Measurements from ENCODE around the gene CREBZF.

Gene CREBZF, protein sequence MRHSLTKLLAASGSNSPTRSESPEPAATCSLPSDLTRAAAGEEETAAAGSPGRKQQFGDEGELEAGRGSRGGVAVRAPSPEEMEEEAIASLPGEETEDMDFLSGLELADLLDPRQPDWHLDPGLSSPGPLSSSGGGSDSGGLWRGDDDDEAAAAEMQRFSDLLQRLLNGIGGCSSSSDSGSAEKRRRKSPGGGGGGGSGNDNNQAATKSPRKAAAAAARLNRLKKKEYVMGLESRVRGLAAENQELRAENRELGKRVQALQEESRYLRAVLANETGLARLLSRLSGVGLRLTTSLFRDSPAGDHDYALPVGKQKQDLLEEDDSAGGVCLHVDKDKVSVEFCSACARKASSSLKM

DNA sequence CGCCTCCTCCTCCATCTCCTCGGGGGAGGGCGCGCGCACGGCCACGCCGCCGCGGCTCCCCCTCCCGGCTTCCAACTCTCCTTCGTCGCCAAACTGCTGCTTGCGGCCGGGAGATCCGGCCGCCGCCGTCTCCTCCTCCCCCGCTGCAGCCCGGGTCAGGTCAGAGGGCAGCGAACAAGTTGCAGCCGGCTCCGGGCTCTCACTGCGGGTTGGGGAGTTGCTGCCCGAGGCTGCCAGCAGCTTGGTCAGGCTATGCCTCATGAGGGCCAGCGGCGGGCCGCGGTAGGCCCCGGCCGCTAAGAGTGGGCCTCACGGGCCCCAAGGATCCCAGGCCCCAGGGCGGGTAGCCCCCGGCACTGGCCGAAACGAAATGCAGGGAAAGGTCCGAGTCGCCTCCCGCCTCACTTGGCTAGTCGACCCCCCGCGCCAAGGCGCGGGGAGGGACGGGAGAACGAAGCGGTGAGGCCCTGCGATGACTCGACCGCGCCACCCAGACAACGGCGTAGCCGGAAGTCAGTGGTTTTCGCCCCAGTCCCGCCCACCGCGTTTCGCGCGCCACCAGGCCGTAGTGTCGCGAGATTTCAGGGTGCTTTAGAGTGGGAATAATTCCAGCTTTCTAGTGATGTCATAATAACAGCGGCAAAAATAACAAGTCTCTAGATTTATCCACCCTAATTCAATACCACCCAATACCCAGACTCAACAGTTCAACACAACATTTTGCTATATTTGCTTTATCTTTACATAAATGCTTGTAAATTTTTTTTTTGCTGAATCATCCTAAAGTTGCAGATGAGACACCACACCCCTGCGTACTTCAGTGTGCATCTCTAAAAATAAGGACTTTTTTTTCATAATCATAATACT, at the start of gene CREBZF:
Gene CREBZF, minus strand, starts transcription at position 515 of the 867 bp plus-strand sequence. Its CDS starts 254 bp downstream, at position 261.
- peak; percentile 90 for DNase-seq (ENCODE audit: low read depth)

GRCh38 chr11:85712953-85713352, 48.0 kb upstream of the CREBZF start:
- no peak for DNase-seq (ENCODE audit: low read depth)

DNA sequence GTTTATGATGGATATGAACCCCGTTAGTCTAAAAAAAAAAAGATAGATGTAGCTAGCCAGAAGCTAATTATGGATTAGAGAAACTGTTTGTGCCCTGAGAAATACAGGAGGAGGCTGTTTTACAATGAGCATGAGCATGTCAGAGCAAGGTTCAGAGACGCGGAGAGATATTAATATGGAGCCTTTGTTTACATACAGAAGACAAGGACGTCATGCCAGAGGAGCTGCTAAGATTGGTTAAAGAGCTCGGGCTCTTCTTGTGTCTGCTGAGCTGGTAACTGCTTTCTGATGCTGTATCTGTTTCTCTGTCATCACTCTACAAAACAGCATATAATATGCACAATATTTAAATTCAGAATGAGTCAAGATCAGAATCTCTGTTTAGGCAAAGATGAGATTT, 46.0 kb upstream of the CREBZF start:
- no peak for DNase-seq (ENCODE audit: low read depth)

- no peak for DNase-seq (ENCODE audit: low read depth)
Observed at GRCh38 chr11:85709941-85710702, 45.2 kb upstream of the CREBZF start.

DNA sequence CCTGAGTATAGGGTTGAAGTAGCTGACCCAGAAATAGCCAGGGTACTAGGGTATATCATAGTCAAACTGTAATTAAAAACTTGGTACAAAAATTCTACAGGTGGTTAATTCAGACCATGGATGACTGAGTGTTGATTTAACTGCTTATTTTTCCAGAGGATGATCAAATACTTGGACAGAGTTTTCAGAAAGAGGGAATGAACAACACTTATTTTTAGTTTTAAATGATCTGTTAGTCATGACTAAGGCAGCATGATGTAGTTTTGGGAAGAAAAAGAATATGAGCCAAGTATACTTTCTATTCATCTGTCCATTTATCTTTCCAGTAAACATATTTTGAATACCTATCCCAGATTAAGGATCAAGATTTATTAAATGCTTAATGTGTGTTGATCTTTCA, 40.9 kb upstream of the CREBZF start:
- no peak for DNase-seq (ENCODE audit: low read depth)

DNA sequence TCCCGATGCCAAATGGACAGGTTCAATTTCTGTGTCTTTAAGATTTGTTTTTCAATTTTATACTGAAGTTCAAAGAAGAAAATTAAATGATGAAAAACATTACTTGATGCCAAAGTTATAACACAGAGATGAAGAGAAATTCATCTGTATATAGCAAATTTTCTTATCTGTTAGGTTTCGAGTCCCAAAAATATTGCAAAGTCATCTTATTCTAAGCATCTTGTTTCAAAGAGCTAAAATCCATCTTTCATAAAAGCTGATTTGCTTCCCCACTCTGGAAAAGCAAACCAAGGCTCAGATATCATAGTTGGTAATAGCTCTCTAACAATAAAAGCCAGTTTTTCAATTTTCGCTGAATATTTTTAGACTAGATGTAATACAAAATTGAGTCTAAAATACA, 40.0 kb upstream of the CREBZF start:
- no peak for DNase-seq (ENCODE audit: low read depth)

DNA sequence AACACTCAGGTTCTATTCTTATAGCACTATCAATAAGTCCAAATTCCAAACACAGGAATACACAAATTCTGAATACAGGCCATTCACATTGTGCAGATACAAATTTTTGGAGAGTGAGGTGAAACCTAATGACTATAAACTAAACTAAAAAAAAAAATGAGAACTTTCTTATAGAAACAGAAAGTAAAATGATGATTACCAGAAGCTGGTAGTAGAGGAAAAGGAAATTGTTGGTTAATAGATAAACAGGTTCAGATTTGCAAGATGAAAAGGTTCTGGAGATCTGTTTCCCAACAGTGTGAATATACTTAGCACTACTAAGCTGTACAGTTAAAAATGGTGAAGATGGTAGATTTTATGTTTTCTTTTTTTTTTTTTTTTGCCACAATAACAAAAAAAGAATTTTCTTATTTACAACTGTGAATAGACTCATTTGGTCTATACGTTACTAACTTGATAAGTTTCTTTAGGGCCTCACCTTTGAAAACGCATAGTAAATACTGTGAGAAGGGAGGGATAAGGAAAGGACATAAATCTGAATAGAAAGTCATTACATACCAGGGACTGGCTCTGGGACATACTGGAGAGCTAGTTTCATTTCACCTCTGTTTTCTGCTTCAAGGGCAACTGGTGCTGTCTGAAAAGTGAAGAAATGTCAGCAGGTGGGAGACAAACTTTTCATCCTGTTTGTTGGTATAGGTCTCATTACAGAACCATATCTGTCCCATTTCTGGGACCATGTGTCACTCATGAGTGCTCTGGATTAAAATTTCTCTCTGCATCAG, 35.2 kb upstream of the CREBZF start:
- DNase-seq (ENCODE audit: low read depth): no peak

DNA sequence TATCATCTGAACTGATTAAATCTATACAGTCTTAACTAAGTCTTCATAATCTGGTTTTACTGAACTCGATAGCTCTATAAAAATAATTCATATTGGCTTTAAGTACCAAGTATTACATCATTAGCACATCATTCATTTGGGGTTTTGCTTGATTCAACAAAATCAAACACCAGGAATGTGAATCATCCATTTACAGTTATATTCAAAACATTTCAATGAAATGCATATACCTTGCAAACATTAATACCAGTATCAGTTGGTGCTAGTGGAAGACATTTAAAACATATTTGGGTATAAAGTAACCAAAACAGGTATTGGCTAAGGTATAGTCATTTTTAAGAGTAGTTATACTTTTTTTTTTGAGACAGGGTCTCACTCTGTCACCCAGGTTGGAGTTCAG, 33.3 kb upstream of the CREBZF start:
- no peak for DNase-seq (ENCODE audit: low read depth)

DNA sequence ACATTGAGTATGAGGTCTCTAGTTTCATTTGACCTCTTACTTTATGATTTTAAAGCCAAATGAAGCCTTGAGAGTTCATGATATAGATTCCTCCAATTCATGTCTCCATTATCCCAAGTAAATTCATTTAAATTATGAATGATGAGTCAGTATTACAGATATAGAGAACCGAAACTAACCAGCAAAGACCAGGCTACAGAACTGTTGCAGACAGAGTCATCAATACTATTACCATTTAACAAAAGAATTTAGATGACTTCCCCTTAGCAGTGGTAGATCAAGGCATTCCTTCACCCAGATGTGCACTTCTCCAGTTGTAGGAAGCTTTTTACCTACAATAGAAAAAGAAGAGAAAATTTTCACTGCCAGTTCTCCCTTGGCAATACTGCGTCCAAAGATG, 32.8 kb upstream of the CREBZF start:
- no peak for DNase-seq (ENCODE audit: low read depth)

GRCh38 chr11:85695546-85695945, 30.6 kb upstream of the CREBZF start:
- DNase-seq (ENCODE audit: low read depth): no peak

DNA sequence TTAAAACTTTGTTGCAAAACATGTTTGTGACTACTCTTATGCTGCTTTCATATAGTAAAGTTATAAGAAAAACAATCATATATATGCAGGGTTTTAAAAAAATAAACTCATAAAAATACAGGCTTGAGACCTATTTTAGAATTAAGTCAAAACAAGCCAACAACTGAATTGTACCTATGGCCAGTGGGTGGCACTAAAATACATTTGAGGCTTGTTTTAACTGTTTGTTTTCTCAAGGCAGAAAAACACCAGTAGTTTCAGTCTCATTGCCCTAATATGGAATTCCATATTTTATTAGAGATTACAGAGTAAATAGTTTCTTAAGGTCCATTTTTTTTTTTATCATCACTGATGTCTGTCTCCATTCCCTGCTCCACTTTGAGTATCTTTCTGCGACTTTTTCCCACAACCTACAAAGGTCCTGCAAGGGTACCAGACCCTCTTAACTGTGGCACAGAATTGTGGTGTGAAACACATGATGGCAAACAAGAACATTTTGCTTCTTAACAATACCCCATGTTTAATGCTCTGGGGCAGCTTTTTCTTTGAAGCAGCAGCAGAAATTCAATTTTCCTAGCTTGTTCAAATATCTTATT, 29.6 kb upstream of the CREBZF start:
- no peak for DNase-seq (ENCODE audit: low read depth)

DNA sequence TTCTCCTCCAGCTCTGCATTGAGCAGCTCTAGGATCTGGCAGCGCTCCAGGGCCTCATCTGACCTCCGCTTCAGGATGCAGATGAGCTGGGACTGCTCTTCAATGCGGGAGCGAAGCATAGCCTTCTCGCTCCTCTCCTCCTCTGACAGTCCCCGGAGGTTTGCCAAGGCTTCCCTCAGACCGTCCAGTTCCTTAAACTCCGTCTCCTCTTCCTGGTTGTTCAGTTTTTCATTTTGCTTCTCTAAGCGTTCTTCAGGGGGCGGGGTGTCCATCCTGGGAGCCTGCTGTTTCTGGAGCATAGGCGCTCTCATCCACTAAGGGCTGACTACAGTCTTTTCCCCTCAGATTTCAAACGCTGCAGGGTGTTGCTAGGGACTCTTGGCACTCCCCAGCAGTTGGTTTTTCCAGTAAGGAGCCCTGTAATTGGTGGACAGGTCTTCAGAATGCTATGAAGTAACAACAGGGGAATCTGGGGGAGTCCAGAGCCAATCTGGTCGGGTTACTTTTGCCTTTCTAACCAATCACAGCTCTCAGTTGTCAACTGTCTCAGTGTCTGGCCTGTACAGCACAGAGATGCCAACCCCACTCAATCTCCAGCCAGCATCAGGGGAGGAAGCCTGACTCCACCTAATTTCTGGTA, 21.0 kb upstream of the CREBZF start, which contains the start of gene CCDC89:
Gene CCDC89, minus strand, starts transcription at position 376 of the 640 bp plus-strand sequence. Its CDS starts 65 bp downstream, at position 311.
- DNase-seq (ENCODE audit: low read depth): no peak

DNA sequence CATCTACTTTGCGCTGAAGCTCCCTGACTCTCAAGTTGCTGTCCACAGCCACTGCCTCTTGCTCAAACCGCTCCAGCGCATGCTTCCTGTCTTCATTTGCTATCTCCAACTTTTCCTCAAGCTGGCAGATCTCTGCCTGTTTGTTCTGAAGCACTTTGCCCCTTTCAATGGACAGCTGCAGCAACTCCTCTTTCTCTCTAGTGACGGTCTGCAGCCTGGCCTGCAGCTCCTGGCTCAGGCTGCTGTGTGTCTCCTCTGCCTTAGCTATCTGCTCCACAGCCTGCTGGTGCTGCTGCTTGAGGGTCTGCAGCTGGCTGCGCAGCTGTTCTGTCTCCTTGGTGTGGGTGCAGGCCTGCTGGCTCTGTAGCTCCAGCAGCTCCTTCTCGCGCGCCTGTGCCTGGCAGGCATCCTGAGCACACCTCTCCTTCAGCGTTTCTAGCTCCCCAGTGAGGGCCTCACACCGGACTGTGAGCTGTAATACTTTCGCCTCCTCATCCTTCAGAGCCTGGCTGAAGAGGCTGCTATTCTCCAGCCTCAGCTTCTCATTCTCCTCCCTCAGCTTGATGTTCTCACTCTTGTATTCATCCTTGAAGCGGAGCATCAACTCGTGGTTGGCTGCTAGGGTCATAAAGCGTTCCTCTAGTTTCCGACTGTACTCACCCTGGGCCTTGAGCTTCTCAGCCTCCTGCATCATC, 20.3 kb upstream of the CREBZF start:
- no peak for DNase-seq (ENCODE audit: low read depth)

DNA sequence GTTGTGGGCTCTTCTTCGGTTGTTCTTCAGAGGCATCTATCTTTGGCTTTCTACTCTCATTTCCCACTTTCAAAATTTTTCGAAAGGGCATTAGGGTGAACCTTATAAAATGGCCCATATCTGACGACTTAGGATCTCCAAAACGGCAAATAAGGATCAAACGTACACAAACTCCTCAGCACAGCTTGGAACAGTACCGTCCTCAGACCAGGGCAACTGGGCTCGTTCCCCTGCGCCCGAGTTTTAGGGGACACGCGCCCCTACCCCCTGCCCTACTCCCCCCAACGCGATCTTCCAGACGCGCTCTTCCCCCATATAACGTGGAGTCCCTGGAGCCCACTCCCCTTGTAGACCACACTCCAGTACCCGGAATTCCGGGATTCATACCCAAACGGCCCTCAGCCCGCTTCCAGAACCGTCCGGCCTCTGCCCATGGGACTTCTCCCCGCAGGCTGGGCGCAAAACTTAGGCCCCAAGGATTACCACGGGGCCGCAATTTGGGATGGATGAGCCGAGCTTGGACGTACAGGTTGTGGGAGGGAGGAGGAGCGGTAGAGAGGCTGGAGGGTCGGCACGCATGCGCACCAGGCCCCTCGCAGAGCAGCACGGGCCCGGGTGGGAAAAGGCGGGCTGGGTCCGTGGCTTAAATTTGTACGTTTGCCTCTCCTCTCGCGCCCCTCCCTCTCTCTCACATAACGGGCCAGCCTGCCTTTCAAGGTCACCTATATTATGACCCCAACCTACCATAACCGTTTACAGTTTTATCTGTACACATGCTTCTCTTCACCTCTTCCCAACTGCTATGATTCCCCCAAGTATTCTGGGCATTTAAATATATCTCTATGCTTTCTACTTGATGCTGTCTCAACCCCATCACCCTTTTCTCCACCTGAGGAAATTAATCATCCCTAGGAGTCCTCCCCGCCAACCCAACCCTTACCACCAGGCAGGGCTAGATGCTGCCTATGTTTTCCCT, 17.7 kb upstream of the CREBZF start:
- DNase-seq (ENCODE audit: low read depth): no peak

GRCh38 chr11:85680897-85681296, 16.0 kb upstream of the CREBZF start:
- no peak for DNase-seq (ENCODE audit: low read depth)

- no peak for DNase-seq (ENCODE audit: low read depth)
Observed at GRCh38 chr11:85679576-85679975, 14.6 kb upstream of the CREBZF start.

- no peak for DNase-seq (ENCODE audit: low read depth)
Observed at GRCh38 chr11:85673393-85673792, 8.5 kb upstream of the CREBZF start.

- no peak for DNase-seq (ENCODE audit: low read depth)
Observed at GRCh38 chr11:85672105-85672902, 7.4 kb upstream of the CREBZF start.

Data from HS-27A (cell line).